GM15510 (cell line): ENCODE data around the gene SLC17A9.

Experiments used
- POLR2A ChIP-seq: IDR thresholded peaks from 3 replicates; pipeline ENCODE4 v1.6.1; 2011; ENCODE audit warnings: borderline replicate concordance; ENCODE audit not compliant: insufficient read length; ENCODE audit errors: extremely low read depth

SLC17A9 gene

GRCh38 chr20:62964700-62965099, 12.2 kb downstream of the SLC17A9 start:
- TF ChIP-seq POLR2A: no peak

DNA sequence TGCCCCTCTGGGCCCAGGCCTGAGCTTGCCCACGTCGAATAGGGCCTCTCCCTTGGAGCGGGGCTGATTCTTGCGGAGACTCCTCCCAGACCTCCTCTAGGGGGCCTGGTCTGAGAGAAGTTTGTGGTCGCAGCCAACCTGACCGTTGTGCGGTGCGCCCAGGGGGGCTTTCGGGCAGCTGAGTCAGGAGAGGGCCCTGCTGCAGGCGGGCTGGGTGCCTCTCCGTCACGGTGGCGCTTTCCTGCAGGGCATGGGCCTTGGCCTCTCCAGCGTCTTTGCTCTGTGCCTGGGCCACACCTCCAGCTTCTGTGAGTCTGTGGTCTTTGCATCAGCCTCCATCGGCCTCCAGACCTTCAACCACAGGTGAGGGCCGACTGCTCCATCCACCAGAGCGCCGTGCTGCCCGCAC, 12.9 kb downstream of the SLC17A9 start:
- TF ChIP-seq POLR2A: no peak

GRCh38 chr20:62966212-62967148, 14.0 kb downstream of the SLC17A9 start:
- no peak for TF ChIP-seq POLR2A

GRCh38 chr20:62967149-62967501, 14.6 kb downstream of the SLC17A9 start:
- no peak for TF ChIP-seq POLR2A

GRCh38 chr20:62967628-62968351, 15.3 kb downstream of the SLC17A9 start:
- TF ChIP-seq POLR2A: no peak

DNA sequence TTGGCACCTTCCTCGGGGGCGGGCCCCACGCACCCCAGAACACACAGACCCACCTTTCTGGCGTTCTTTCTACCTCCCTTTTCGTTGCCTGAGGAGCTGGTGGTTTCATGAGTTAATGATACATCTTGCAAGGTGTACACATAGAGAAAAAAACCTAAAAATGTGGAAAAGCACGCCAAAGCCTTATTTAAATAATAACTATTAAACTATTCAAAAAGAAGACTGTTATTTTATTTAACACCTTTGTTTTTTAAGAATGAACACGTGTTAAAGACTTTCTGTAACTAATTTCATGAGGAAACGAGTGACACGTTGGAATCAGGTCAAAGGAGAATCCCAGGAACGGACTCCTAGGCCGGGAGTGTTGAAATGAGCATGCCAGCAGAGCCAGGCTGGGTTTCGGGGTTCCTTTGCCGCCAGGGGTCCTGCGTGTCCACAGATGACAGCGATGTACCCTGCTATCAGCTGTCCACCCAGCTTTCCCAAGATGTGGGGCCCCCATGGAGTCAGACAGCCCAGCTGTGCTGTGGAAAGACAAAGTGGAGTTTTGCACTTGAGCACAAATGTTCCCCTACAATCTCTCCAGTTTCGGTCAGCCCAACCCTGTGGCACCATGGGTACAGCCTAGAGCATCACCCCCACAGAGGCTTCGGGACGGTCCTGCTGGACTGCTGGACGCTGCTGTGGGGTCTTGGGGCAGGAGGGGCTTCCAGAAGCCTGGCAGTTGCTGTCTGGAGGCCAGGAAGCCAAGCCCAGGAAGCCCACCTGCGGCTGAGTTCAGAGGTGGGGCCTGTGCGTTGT, 16.1 kb downstream of the SLC17A9 start:
- peak; percentile 31 for TF ChIP-seq POLR2A

DNA sequence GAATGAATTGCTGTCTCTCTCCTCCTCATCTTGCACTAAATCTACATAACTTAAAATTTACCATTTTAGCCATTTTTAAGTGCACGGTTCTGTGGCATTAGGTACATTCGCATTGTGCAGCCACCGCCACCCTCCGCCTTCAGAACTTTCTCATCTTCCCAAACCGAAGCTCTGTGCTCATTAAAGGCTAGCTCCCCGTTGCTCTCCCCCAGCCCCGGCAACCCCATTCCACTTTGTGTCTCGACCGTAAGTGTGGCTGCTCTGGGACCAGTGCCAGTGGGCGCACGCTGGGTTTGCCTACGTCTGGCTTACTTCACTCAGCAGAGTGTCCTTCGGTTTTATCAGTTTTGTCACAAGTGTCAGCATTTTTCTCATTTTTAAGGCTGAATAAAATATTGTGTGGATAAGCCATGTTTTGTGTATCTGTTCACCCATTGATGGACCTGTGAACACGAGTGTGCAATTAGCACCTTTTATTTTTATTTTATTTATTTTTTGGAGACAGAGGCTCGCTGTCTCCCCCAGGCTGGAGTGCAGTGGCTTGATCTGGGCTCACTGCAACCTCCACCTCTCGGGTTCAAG, 16.8 kb downstream of the SLC17A9 start:
- TF ChIP-seq POLR2A: no peak

DNA sequence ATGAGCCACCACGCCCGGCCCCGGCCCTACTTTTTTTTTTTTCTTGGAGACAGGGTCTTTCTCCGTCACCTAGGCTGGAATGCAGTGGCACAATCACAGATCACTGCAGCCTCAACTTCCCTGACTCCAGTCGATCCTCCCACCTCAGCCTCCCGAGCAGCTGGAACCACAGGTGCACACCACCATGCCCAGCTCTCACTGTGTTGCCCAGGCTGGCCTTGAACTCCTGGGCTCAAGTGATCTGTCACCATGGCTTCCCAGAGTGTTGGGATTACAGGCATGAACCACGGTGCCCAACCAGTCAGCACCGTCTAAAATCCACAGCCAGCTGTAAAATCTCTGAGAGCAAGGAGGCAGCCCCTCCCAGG, 17.4 kb downstream of the SLC17A9 start:
- TF ChIP-seq POLR2A: no peak

DNA sequence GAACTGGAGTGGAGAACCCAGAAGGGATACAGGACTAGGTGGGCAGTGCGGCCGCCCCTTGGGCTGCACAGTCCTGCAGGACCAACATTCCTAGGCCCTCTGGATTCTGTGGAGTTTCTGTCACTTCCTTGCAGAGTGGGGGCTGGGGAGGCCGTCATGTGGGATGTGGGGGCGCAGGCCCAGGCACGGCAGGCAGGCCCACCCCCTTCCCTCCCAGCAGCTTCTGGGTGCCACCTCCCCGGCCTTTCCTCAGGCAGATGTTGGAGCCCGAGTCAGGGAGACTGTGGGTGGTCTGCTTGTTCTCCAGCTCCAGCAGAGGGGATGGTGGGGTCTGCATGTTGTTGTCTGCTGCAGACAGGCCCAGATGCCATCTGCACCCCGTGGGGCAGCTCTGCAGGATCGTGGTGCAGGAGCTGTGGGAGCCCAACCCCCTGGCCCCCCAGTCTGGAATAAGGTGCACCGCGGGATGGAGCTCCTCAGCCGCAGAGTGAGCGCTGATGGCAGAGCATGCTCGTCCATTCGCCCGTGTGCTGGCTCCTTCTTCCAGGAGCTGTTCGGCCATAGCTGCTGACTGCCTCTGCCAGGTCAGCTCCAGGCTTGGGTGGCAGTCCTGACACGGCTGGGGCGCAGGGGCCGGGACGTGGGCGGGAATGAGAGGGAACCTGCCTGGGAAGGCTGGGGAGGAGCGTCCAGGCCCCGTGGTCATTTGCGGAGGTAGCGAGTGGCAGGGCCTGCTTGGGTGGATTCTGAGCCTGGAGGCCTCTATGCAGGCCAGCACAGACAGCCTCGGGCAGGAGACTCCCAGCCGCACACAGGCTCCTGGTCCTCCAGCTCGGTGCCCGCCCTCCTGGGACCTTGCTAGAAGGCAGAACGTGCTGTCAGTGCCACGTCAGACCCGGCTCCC, 18.1 kb downstream of the SLC17A9 start:
- TF ChIP-seq POLR2A: no peak

GRCh38 chr20:62971211-62971949, 18.9 kb downstream of the SLC17A9 start:
- TF ChIP-seq POLR2A: no peak

DNA sequence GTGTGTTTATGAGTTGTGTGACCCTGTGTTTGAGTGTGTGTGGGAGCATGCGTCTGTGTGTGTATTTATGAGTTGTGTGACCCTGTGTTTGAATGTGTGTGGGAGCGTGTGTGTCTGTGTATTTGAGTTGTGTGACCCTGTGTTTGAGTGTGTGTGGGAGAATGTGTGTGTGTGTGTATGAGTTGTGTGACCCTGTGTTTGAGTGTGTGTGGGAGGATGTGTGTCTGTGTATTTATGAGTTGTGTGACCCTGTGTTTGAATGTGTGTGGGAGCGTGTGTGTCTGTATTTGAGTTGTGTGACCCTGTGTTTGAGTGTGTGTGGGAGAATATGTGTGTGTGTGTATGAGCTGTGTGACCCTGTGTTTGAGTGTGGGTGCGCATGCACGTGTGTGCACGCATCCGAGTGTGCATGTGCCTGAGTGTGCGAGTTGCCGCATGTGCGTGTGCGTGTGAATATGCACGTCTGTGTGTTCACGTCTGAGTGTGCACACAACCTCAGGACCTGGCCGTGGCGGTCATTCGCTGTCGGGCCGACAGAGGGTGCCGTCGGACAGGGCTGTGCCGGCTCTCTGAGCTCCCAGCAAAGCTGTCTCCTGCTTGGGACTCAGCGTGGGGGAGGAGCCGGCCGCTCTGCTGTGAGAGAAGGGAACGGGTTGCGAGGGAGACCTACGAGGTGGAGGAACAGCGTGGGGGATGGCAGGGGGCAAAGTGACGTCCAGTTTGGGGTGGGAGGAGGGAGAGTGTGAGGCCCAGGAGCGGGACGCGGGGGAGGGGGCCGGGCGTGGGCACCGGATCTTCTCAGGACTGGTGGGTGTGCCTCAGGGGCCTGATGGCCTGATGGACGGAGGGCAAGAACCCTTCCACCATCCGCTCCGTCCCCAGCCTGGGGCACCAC, 19.7 kb downstream of the SLC17A9 start:
- TF ChIP-seq POLR2A: no peak
